ENCODE data around the gene MGAM2.

MGAM2 gene

DNA sequence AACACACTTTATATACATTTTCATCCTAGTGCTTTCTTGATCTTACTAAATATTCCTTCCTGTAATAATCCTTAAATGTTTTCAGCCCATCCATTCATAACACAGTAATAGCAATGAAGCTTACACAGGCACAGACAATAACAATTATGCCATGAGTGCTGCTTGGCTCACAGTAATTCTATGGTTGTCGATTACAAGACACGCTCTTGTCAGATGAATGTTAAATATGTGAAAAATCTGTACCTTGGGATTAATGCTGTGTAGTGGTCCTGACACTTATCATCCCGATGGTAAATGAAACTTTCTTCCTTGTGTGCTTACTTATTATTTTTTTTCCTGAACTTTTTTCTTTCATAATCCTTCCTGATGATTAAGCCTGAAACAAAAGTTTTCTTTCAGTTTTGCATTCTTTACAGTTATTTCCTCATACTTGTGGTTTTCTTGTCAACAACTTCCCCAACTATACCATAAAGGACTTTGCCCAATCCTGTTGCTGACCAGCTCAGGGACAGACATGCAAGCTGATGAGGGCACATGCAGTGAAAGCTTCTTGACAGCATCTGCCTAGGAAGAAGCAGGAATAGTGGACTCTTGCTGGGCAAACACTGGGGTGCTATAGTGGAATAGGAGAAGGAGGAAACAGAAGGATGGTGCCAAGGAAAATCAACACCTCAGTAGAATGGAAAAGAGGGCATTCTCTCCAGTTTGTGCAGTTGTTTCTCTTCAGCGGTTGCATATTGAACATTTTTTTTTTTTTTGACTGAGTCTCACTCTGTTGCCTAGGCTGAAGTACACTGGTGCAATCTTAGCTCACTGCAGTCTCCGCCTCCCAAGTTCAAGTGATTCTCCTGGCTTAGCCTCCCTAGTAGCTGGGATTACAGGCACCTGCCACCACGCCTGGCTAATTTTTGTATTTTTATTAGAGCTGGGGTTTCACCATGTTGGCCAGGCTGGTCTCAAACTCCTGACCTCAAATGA, 6.7 kb upstream of the MGAM2 start:
- Mint-ChIP-seq H3K4me1 (peaks cover 6 to 7% of the 10 kb centered on the region in 2 donors), H3K4me3 (no peak overlapping the region), H3K27ac (no peak overlapping the region), H3K36me3 (no peaks in the 10 kb centered on the region), H3K9me3 (no peaks in the 10 kb centered on the region), H3K27me3 (no peaks in the 10 kb centered on the region)
- no peak for DNase-seq
- no peak for ATAC-seq (replicated peaks)

- Mint-ChIP-seq H3K9me3 (no peaks in the 10 kb centered on the region), H3K4me1 (peaks cover 6 to 7% of the 10 kb centered on the region in 2 donors), H3K27ac (no peak overlapping the region), H3K4me3 (no peak overlapping the region), H3K27me3 (peaks cover 4 to 6% of the 10 kb centered on the region in 2 donors), H3K36me3 (no peaks in the 10 kb centered on the region)
- no peak for ATAC-seq (replicated peaks)
- DNase-seq = no peak
Measured at GRCh38 chr7:142108728-142109505, 2.6 kb upstream of the MGAM2 start.

DNA sequence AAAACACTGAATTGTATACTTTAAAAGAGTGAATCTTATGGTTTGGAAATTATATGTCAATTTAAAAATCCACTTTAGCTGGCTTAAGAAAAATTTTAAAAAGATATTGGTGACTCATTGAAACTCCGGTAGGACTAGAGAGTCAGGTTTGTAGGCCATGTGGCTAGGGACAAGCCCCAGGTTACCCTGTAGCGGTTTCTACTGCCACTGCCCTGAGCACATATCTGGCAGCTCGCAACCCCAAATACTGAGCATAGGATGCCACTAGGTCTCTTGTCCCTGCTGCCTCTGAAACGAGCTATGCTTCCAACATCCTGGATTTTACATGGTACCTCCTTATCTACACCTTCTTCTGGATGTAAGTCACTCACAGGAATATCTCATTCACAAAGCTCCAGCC, 1.4 kb upstream of the MGAM2 start:
- no peak overlapping the region for H3K27ac Mint-ChIP-seq
- DNase-seq (no peak), ATAC-seq (replicated peaks) (no peak)
- no peaks in the 10 kb centered on the region for H3K4me1 Mint-ChIP-seq
- peaks cover 4 to 6% of the 10 kb centered on the region in 2 donors for H3K27me3 Mint-ChIP-seq
- no peaks in the 10 kb centered on the region for H3K9me3 Mint-ChIP-seq
- H3K4me3 Mint-ChIP-seq = no peak overlapping the region
- no peaks in the 10 kb centered on the region for H3K36me3 Mint-ChIP-seq

GRCh38 chr7:142110638-142111037, 880 bp upstream of the MGAM2 start:
- Mint-ChIP-seq H3K27ac (no peak overlapping the region), H3K27me3 (peaks cover 4 to 6% of the 10 kb centered on the region in 2 donors), H3K9me3 (no peaks in the 10 kb centered on the region), H3K36me3 (no peaks in the 10 kb centered on the region), H3K4me3 (no peak overlapping the region), H3K4me1 (no peaks in the 10 kb centered on the region)
- DNase-seq (no peak), ATAC-seq (replicated peaks) (no peak)

- DNase-seq (no peak), ATAC-seq (replicated peaks) (no peak)
- no peak overlapping the region for H3K4me3 Mint-ChIP-seq
- H3K27ac Mint-ChIP-seq = no peak overlapping the region
- H3K27me3 Mint-ChIP-seq = peaks cover 4 to 6% of the 10 kb centered on the region in 2 donors
- H3K36me3 Mint-ChIP-seq = no peaks in the 10 kb centered on the region
- no peaks in the 10 kb centered on the region for H3K9me3 Mint-ChIP-seq
- H3K4me1 Mint-ChIP-seq = no peaks in the 10 kb centered on the region
Measured at GRCh38 chr7:142112086-142112485, 568 bp downstream of the MGAM2 start.

- no peak for DNase-seq
- no peak overlapping the region for H3K4me3 Mint-ChIP-seq
- H3K36me3 Mint-ChIP-seq = no peaks in the 10 kb centered on the region
- no peak for ATAC-seq (replicated peaks)
- H3K27me3 Mint-ChIP-seq = peaks cover 4 to 6% of the 10 kb centered on the region in 2 donors
- no peaks in the 10 kb centered on the region for H3K4me1 Mint-ChIP-seq
- no peaks in the 10 kb centered on the region for H3K9me3 Mint-ChIP-seq
- H3K27ac Mint-ChIP-seq = no peak overlapping the region
Measured at GRCh38 chr7:142114207-142114606, 2.7 kb downstream of the MGAM2 start.

- no peaks in the 10 kb centered on the region for H3K27me3 Mint-ChIP-seq
- H3K4me1 Mint-ChIP-seq = no peaks in the 10 kb centered on the region
- ATAC-seq (replicated peaks) = no peak
- H3K36me3 Mint-ChIP-seq = no peaks in the 10 kb centered on the region
- DNase-seq = no peak
- no peaks in the 10 kb centered on the region for H3K9me3 Mint-ChIP-seq
- H3K27ac Mint-ChIP-seq = no peak overlapping the region
- H3K4me3 Mint-ChIP-seq = no peak overlapping the region
Measured at GRCh38 chr7:142120524-142120923, 9.0 kb downstream of the MGAM2 start.

DNA sequence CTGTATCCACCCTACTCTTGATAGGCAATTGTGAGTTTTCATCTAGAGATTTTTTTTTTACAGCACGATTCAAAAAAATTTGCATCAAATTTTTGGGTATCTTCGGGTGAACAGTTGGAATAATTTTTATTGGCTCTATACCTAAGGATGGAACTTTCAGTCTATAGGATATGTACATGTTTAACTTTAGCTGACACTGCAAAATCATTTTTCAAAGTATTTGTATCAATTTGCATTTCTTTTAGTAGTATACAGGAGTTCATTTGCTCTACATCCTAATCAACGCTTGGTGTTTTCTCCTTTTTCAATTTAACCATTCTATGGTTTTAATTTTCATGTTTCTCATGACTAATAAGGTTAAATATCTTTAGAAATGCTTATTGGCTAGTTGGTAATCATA, 11.7 kb downstream of the MGAM2 start:
- Mint-ChIP-seq H3K27me3 (no peaks in the 10 kb centered on the region), H3K27ac (no peak overlapping the region), H3K4me3 (no peak overlapping the region), H3K4me1 (no peaks in the 10 kb centered on the region), H3K36me3 (no peaks in the 10 kb centered on the region), H3K9me3 (peaks cover 6 to 7% of the 10 kb centered on the region in 2 donors)
- no peak for DNase-seq
- ATAC-seq (replicated peaks) = no peak

- ATAC-seq (replicated peaks) (no peak), DNase-seq (no peak)
- peaks cover 0 to 3% of the 10 kb centered on the region in 2 donors for H3K27me3 Mint-ChIP-seq
- H3K9me3 Mint-ChIP-seq = peaks cover 6 to 10% of the 10 kb centered on the region in 2 donors
- no peaks in the 10 kb centered on the region for H3K36me3 Mint-ChIP-seq
- H3K27ac Mint-ChIP-seq = no peak overlapping the region
- H3K4me3 Mint-ChIP-seq = no peak overlapping the region
- no peaks in the 10 kb centered on the region for H3K4me1 Mint-ChIP-seq
Measured at GRCh38 chr7:142125256-142125955, 13.9 kb downstream of the MGAM2 start.

DNA sequence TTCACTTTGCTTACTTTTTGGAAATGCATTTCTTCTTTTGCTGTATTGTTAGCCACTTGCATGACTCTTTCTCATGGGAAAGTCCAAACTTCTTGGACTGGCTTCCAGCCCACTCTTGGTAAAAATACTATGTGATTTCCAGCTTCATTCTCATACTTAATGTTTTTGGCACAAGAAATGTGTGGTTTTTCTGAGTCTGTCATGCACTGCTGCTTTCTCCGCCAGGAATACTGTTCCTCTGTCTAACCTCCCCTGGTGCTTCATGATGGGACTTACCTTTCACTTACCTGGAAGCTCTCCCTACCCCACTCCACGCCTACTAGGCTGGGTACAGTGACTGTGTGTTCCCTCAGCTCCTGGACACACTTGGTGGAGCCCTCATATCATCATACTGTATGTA, 18.7 kb downstream of the MGAM2 start:
- ATAC-seq (replicated peaks) (no peak), DNase-seq (no peak)
- Mint-ChIP-seq H3K27ac (no peak overlapping the region), H3K4me3 (no peak overlapping the region), H3K27me3 (peaks cover 7 to 13% of the 10 kb centered on the region in 2 donors), H3K36me3 (no peaks in the 10 kb centered on the region), H3K4me1 (no peaks in the 10 kb centered on the region), H3K9me3 (peaks cover 6 to 10% of the 10 kb centered on the region in 2 donors)

- no peaks in the 10 kb centered on the region for H3K4me1 Mint-ChIP-seq
- no peak for DNase-seq
- ATAC-seq (replicated peaks) = peak in 1 of 2 donors; percentile 31
- H3K4me3 Mint-ChIP-seq = no peak overlapping the region
- no peak overlapping the region for H3K27ac Mint-ChIP-seq
- H3K27me3 Mint-ChIP-seq = peaks cover 7 to 13% of the 10 kb centered on the region in 2 donors
- peaks cover 6 to 10% of the 10 kb centered on the region in 2 donors for H3K9me3 Mint-ChIP-seq
- H3K36me3 Mint-ChIP-seq = no peaks in the 10 kb centered on the region
Measured at GRCh38 chr7:142131439-142132185, 20.1 kb downstream of the MGAM2 start.

DNA sequence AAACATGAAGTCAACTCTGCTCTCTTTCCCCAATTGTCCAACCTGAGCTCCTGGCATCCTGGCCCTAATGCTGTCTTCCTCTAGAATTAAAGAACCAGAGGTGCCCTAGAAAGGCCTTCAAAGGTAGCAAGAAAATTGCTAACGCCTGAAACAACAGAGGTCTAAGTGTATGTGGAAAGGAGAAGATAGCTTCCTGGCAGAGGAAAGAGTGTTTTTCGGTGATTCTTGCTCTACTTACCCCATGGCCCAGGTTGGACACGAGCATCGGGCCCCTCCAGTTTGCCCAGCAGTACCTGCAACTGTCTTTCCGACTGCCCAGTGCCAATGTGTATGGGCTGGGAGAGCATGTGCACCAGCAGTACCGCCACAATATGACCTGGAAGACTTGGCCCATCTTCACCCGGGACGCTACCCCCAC, 22.2 kb downstream of the MGAM2 start:
- no peak for DNase-seq
- Mint-ChIP-seq H3K27ac (no peak overlapping the region), H3K36me3 (no peaks in the 10 kb centered on the region), H3K4me3 (no peak overlapping the region), H3K27me3 (peaks cover 7 to 13% of the 10 kb centered on the region in 2 donors), H3K9me3 (no peaks in the 10 kb centered on the region), H3K4me1 (no peaks in the 10 kb centered on the region)
- ATAC-seq (replicated peaks) = peak in 1 of 2 donors; percentile 27

GRCh38 chr7:142134909-142135308, 23.4 kb downstream of the MGAM2 start:
- DNase-seq = no peak
- H3K27me3 Mint-ChIP-seq = peaks cover 7 to 13% of the 10 kb centered on the region in 2 donors
- H3K9me3 Mint-ChIP-seq = no peaks in the 10 kb centered on the region
- no peaks in the 10 kb centered on the region for H3K36me3 Mint-ChIP-seq
- H3K27ac Mint-ChIP-seq = no peak overlapping the region
- H3K4me3 Mint-ChIP-seq = no peak overlapping the region
- ATAC-seq (replicated peaks) = no peak
- no peaks in the 10 kb centered on the region for H3K4me1 Mint-ChIP-seq

DNA sequence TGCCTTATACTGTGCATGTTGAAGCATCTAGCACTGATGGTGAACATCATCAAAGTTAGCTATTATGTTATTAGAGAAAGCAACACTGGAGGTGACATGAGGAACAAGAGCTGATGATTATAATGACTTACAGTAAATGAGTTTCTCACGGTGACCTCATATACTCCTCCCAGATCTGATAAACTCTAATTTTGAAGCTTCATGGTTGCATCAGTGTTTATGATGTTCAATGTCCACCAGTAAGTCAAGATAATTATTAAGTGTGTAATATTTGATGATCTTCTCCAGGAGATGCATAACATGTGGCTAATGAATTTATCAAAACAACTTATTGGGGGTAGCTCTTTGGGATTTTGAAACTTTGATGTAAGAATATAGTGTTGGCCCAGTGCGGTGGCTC, 27.5 kb downstream of the MGAM2 start:
- no peak overlapping the region for H3K27ac Mint-ChIP-seq
- H3K4me3 Mint-ChIP-seq = no peak overlapping the region
- ATAC-seq (replicated peaks) (no peak), DNase-seq (no peak)
- no peaks in the 10 kb centered on the region for H3K36me3 Mint-ChIP-seq
- peaks cover 0 to 4% of the 10 kb centered on the region in 2 donors for H3K27me3 Mint-ChIP-seq
- H3K4me1 Mint-ChIP-seq = no peaks in the 10 kb centered on the region
- H3K9me3 Mint-ChIP-seq = no peaks in the 10 kb centered on the region

Data from stimulated activated naive B cell treated with anti-CD40 and anti-IgM and Interleukin-4, amounts not matched to agents 10 μg/mL and 1 μg/mL and 100 μg/mL, for 72 hours (primary cell).